ENCODE data around the gene EML6. TPM values are rescaled to one million over a fixed set of nuclear protein-coding genes. Genes with fewer than 3 reads are reported as not detected.

The EML6 gene
- total RNA-seq, 1 donor: 1.1 TPM

- Histone ChIP-seq H3K27me3 (ENCODE audit: insufficient read depth, low read length) (no peaks in the 10 kb centered on the region), H3K36me3 (ENCODE audit: insufficient read depth, low read length) (no peaks in the 10 kb centered on the region), H3K4me1 (ENCODE audit: insufficient read depth, low read length) (no peaks in the 10 kb centered on the region), H3K27ac (ENCODE audit: low read depth, low read length) (no peak overlapping the region), H3K79me2 (ENCODE audit: insufficient read depth, low read length) (no peaks in the 10 kb centered on the region), H3K4me2 (ENCODE audit: insufficient read depth, low read length) (no peak overlapping the region), H4K20me1 (ENCODE audit: insufficient read depth, low read length) (no peaks in the 10 kb centered on the region), H3K9me3 (ENCODE audit: low read depth, low read length) (no peaks in the 10 kb centered on the region), H3K4me3 (ENCODE audit: insufficient read depth, low read length) (no peak overlapping the region), H2AFZ (ENCODE audit: low read length) (no peak overlapping the region)
- no peak for TF ChIP-seq CTCF (IDR thresholded peaks at IDR 0.05; ENCODE audit: extremely low read depth, low read depth, low read length)
- DNase-seq (ENCODE audit: insufficient read length, low spot score, missing footprints): peak; percentile 18
These were observed 86.4 kb downstream of the EML6 start for GRCh38 chr2:54809819-54810218.

GRCh38 chr2:54810246-54810645 lies 86.8 kb downstream of the EML6 start:
- no peak for DNase-seq (ENCODE audit: insufficient read length, low spot score, missing footprints)
- Histone ChIP-seq H2AFZ (ENCODE audit: low read length) (no peak overlapping the region), H3K9me3 (ENCODE audit: low read depth, low read length) (no peaks in the 10 kb centered on the region), H3K27me3 (ENCODE audit: insufficient read depth, low read length) (no peaks in the 10 kb centered on the region), H3K79me2 (ENCODE audit: insufficient read depth, low read length) (no peaks in the 10 kb centered on the region), H4K20me1 (ENCODE audit: insufficient read depth, low read length) (no peaks in the 10 kb centered on the region), H3K36me3 (ENCODE audit: insufficient read depth, low read length) (no peaks in the 10 kb centered on the region), H3K4me3 (ENCODE audit: insufficient read depth, low read length) (no peak overlapping the region), H3K27ac (ENCODE audit: low read depth, low read length) (no peak overlapping the region), H3K4me2 (ENCODE audit: insufficient read depth, low read length) (no peak overlapping the region), H3K4me1 (ENCODE audit: insufficient read depth, low read length) (no peaks in the 10 kb centered on the region)
- no peak for TF ChIP-seq CTCF (IDR thresholded peaks at IDR 0.05; ENCODE audit: extremely low read depth, low read depth, low read length)

GRCh38 chr2:54813584-54813983 lies 90.1 kb downstream of the EML6 start:
- no peak overlapping the region for H2AFZ ChIP-seq (ENCODE audit: low read length)
- no peak for DNase-seq (ENCODE audit: insufficient read length, low spot score, missing footprints)
- H3K4me3 ChIP-seq (ENCODE audit: insufficient read depth, low read length): no peak overlapping the region
- no peak overlapping the region for H3K4me2 ChIP-seq (ENCODE audit: insufficient read depth, low read length)
- TF ChIP-seq CTCF (IDR thresholded peaks at IDR 0.05; ENCODE audit: extremely low read depth, low read depth, low read length): no peak
- H3K36me3 ChIP-seq (ENCODE audit: insufficient read depth, low read length): no peaks in the 10 kb centered on the region
- no peak overlapping the region for H3K27ac ChIP-seq (ENCODE audit: low read depth, low read length)
- no peaks in the 10 kb centered on the region for H3K27me3 ChIP-seq (ENCODE audit: insufficient read depth, low read length)
- H3K79me2 ChIP-seq (ENCODE audit: insufficient read depth, low read length): no peaks in the 10 kb centered on the region
- no peaks in the 10 kb centered on the region for H3K4me1 ChIP-seq (ENCODE audit: insufficient read depth, low read length)
- no peaks in the 10 kb centered on the region for H4K20me1 ChIP-seq (ENCODE audit: insufficient read depth, low read length)
- H3K9me3 ChIP-seq (ENCODE audit: low read depth, low read length): no peaks in the 10 kb centered on the region

- TF ChIP-seq CTCF (IDR thresholded peaks at IDR 0.05; ENCODE audit: extremely low read depth, low read depth, low read length): no peak
- no peaks in the 10 kb centered on the region for H3K4me1 ChIP-seq (ENCODE audit: insufficient read depth, low read length)
- no peaks in the 10 kb centered on the region for H3K27me3 ChIP-seq (ENCODE audit: insufficient read depth, low read length)
- H3K4me2 ChIP-seq (ENCODE audit: insufficient read depth, low read length): no peak overlapping the region
- H3K79me2 ChIP-seq (ENCODE audit: insufficient read depth, low read length): no peaks in the 10 kb centered on the region
- H3K36me3 ChIP-seq (ENCODE audit: insufficient read depth, low read length): no peaks in the 10 kb centered on the region
- no peak overlapping the region for H3K4me3 ChIP-seq (ENCODE audit: insufficient read depth, low read length)
- H2AFZ ChIP-seq (ENCODE audit: low read length): no peak overlapping the region
- no peak for DNase-seq (ENCODE audit: insufficient read length, low spot score, missing footprints)
- no peaks in the 10 kb centered on the region for H4K20me1 ChIP-seq (ENCODE audit: insufficient read depth, low read length)
- H3K9me3 ChIP-seq (ENCODE audit: low read depth, low read length): no peaks in the 10 kb centered on the region
- no peak overlapping the region for H3K27ac ChIP-seq (ENCODE audit: low read depth, low read length)
These were observed 91.1 kb downstream of the EML6 start for GRCh38 chr2:54814389-54815147.
